NOMO-1 treated with dmso at 0.1 percent for 144 hours (cell line): ENCODE results near the gene RPS6KC1.
A peak's percentile ranks its signal among the peaks of the same experiment; 100 is the strongest.
"Not testable (repeated sequence)": the region's sequence is repeated elsewhere in the genome, so short reads cannot be mapped to it uniquely, and the experiment has no call there.

Experiments used
- DNase-seq: peaks from one replicate; lab custom pipeline; 2025; ENCODE audit not compliant: unreplicated experiment; lab: John Stamatoyannopoulos, UW

RPS6KC1 gene

GRCh38 chr1:213051127-213051880, at the start of gene RPS6KC1:
Gene RPS6KC1 (plus strand): TSS chr1:213051241. CDS start chr1:213051405, 164 bp downstream.
- peak; percentile 79 for DNase-seq

DNA sequence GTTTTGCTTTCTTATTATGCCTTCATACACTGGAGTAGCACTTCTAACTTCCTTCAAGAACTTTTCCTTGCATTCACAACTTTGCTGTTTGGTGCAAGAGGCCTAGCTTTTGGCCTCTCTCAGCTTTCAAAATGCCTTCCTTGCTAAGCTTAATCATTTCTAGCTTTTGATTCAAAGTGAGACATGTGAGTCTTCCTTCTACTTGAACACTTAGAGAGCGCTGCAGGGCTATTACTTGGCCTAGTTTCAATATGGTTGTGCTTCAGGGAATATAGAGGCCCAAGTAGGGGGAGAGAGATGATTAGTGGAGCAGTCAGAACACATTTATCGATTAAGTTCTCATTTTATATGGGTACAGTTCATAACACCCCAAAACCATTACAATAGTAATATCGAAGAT, 47.8 kb upstream of the RPS6KC1 start:
- DNase-seq: no peak

- DNase-seq: no peak
Measured at GRCh38 chr1:213008564-213008963, 42.5 kb upstream of the RPS6KC1 start.

- DNase-seq: no peak
Measured at GRCh38 chr1:213014642-213015041, 36.4 kb upstream of the RPS6KC1 start.

DNA sequence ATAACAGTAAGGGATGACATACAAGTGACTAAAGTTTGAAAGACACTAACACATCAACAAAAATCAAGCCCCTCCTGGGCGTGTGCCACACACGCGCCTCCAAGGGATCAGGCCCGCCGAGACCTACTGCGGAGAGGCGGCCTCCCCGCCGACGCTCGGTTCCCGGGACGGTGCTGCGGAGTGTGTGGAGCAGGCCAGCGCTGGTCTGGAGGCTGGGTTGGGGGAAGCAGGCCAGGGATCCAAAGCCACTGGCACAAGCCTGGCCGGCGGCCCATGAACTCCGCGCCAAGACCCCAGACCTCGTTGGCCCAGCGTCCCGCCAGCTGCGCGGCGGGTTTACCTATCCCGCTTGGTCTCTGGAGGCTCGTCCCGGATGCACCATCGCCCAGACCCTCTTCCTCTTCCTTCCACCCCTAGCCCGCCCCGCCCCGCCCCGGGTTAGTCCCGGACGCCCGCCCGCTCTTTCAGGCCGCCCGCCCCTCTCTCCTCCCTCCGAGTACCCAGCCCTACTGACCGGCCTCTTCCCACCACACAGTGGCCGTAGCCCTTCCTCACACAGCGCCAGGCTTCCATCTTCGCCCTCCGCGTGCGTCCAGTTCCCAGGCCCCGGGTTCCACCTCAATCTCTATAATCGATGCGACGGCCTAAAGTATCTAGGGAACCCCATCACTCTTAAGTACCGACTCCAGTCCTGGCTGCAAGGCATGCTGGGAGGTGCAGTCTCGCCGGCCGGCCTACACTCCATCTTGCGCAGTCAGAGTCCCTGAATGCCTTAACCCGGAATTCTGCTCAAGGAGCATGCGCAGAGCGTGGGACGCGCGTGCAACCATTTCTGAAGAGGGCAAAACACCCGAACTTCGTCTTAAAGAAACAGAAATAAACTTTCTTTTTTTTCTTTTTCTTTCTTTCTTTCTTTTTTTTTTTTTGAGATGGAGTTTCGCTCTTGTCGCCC, 35.7 kb upstream of the RPS6KC1 start, which contains the start of gene ANGEL2:
Gene ANGEL2 (minus strand): TSS at position 769 of the 952 bp plus-strand sequence. CDS start 196 bp downstream, at position 573.
- peak; percentile 93 for DNase-seq

DNA sequence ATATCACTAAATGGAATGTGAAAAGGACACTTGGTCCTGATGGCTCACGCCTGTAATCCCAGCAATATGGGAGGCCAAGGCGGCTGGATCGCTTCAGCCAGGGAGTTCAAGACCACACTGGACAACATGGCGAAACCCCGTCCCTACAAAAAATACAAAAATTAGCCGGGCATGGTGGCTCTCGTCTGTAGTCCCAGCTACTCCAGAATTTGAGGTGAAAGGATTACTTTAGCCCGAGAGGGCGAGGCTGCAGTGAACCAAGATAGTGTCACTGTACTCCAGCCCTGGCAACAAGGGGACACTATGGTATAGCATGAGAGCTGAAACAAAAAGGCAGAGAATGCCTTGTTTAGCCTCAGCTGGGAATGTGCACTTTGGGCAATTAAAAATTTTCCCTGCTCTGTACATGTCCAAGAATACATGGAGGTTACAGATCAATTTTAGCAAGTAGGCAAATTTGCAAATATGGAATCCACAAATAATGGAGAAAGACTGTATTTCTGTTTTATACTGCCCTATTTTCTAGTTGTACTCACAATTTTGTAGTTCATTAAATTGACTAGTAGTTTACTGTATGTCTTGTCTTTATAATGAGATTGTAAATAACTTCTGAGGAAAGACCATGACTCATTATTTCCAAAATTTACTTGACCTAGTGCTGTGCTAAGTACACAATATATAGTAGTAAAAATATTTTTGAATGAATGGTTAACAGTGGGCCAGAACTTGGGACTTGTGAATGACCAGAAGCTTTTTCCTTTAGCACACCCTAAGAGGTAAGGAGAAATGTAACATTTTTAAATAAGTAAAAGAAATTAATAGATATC, 33.4 kb upstream of the RPS6KC1 start:
- no peak for DNase-seq

- no peak for DNase-seq
Measured at GRCh38 chr1:213019450-213019849, 31.6 kb upstream of the RPS6KC1 start.

DNA sequence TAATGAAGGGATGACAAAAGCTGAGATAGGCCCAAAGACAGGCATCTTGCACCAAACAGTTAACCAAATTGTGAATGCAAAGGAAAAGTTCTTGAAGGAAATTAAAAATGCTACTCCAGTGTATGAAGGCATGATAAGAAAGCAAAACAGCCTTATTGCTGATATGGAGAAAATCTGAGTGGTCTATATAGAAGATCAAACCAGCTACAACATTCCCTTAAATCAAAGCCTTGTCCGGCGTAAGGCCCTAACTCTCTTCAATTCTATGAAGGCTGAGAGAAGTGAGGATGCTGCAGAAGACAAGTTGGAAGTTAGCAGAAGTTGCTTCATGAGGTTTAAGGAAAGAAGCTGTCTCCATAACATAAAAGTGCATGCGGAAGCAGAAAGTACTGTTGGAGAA, 31.0 kb upstream of the RPS6KC1 start:
- DNase-seq: no peak

GRCh38 chr1:213027024-213027423, 24.0 kb upstream of the RPS6KC1 start:
- not testable (repeated sequence) for DNase-seq

GRCh38 chr1:213032651-213033050, 18.4 kb upstream of the RPS6KC1 start:
- no peak for DNase-seq

- no peak for DNase-seq
Measured at GRCh38 chr1:213034713-213035112, 16.3 kb upstream of the RPS6KC1 start.

DNA sequence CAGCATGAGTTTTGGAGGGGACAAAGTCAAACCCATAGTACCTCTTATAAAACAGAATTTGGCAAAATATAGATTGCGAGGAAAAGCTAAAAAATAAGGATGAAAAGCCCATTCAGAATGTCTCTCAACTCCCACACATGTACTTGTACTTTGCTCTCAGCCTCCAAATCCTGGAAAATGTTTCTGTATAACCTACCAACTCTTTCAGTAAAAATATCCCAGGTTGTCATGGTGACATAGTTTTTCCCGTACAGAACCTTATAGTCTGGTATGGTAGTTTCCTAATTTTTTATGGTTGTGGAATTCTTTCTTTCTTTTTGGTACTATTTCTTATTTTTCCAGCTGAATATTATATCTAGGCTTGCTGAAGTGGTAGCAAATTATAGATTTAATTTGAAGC, 15.5 kb upstream of the RPS6KC1 start:
- no peak for DNase-seq

GRCh38 chr1:213041443-213041842, 9.6 kb upstream of the RPS6KC1 start:
- no peak for DNase-seq

DNA sequence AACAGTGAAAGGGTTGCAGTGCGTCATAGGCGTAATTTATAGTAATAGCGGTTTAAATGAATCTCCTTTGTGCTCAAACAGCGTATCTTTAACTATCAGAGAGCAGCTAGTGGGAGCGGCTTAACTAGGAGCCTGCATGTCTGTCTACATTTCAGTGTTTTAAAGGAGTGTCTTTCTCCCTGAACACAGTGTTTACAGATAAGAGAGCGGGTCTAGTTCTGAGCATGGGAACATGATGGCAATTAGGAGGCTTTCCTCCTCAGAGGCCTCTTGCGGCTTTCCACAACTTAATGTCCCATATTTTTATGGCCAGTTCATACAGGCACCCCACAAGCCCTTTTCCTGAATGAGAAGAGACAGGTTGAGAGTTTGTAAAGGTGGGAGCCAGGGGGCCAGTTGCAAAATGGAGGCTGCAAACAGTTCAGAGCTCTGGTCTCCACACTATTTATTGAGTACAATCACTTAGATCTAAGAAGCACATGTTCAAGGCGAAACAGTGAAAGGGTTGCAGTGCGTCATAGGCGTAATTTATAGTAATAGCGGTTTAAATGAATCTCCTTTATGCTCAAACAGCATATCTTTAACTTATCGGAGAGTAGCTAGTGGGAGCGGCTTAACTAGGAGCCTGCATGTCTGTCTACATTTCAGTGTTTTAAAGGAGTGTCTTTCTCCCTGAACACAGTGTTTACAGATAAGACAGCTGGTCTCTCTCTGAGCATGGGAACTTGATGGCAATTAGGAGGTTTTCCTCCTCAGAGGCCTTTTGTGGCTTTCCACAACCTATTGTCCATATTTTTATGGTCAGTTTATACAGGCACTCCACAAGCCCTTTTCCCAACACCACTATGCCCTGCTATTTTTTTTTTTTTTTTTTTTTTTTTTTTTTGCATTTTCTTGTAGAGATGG, 5.5 kb upstream of the RPS6KC1 start:
- DNase-seq: not testable (repeated sequence)

DNA sequence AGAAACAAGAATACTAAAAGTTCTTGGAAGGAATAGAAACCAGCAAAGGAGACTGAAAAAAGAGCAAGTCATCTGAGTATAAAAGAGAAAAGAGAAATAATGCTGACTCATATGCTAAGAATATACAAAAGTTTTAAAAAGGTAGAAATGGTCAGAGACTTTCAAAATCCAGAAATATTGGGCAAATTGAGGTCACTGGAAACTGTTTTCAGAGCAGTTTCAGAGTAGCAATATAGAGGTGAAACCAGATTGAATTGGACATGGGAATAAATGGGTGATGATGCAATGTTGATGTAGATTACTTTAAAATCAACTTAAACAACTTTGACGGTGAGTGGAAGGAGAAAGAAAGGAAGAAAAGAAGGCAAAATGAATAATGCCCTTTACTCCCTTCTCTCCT, 1.8 kb upstream of the RPS6KC1 start:
- no peak for DNase-seq

DNA sequence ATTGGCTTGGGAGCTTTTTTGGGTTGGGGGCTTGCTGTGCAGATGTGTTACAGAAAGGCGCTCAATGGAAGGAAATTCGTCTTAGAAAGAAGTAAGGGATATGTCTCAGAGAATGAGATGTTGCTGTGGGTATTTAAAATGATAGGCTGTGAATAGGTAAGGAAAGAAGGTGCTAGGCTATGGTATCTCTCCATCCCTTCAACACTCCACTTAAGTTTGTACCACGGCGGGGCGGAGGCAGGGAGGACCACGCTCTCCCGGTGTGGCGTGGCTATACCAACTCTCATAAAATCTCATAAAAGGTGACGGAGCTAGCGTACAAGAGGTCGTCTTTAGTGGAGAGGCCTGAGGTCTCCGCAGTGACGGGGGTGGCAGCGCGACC, 305 bp upstream of the RPS6KC1 start:
- no peak for DNase-seq

- DNase-seq: no peak
Measured at GRCh38 chr1:213051881-213052202, 801 bp downstream of the RPS6KC1 start.

DNA sequence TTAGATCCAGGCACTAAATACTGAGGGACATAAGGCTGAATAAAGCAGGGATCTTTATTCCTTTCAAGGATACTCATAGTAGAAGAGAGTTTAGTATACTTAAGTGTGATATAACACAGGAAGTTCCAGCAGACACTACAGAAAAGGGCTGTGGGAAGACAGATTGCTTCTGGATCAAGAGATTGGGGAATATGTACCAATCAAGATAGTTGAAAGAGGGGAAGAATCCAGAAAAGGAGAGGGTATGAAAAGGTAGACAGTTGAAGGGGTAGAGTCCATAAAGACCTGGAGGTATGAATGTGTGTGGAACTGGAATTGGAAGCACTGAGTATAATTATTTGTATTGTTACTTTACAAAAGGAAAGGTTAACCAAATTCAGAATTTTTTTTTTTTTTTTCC, 2.4 kb downstream of the RPS6KC1 start:
- no peak for DNase-seq

DNA sequence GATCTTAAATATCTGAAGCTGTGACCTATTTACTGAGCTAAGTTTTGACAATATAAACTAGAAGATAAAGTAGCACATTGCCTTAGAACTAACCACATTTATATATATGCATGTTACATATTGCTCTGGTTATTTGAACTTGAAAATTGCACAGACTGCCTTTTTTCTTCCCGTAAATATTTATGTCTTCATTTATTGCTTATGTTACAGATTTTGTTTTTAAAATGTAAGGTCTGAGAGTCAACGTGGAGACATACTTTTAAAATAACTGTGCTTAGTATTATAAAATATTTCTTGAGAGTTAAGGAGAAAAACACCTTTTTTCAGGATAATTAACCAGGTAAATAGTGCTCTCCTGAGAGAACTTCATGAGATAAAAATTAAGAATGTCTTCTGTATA, 3.1 kb downstream of the RPS6KC1 start:
- no peak for DNase-seq
